HCT116 (cell line): ENCODE measurements around the gene ABHD16A. TPM values are rescaled to one million over a fixed set of nuclear protein-coding genes. Genes with fewer than 3 reads are reported as not detected.

Source experiments
- ATAC-seq: fragments of 200-7000 bp; cut with Tn5 transposase; 2 replicates; pipeline ENCODE4 v1.9.1; 2020; ENCODE audit warnings: mild to moderate bottlenecking, moderate library complexity
- BruUV-seq: library from RNA; stranded (reverse); fragments of 400-500 nt; replicated peaks from 2 replicates; lab custom pipeline; 2021; lab: Mats Ljungman, UMichigan
- CTCF ChIA-PET: fragments of 300-600 bp; sonication (Branson Sonifier 250); formaldehyde crosslinking; loops from one replicate; lab custom pipeline; 2021; ENCODE audit warnings: antibody characterized with exemption; lab: Charles Lee
- POLR2A ChIA-PET: fragments of 300-600, 350-600 bp; sonication (Branson Sonifier 250); formaldehyde crosslinking; loops from one replicate; lab custom pipeline; 2021; ENCODE audit warnings: antibody characterized with exemption; lab: Charles Lee
- RAD21 ChIA-PET, 2 experiments: fragments of 300-600 bp; sonication (Branson Sonifier 250); formaldehyde crosslinking; loops; one replicate each; lab custom pipeline; 2023; ENCODE audit warnings: low total read pairs in 2 of 2; ENCODE audit not compliant: uncharacterized antibody in 2 of 2, unreplicated experiment in 2 of 2, low non-redundant PET in 1 of 2; lab: Charles Lee
- DNase-seq: peaks from one replicate; pipeline ENCODE4 v3.0.0-alpha.2; 2010; ENCODE audit warnings: low read depth, low spot score
- H2AFZ ChIP-seq: fragments of 200-600 bp; shearing (Covaris generic), sonication (generic); 2 replicates; pipeline ENCODE4 v1.6.1; 2017; ENCODE audit warnings: low read depth, mixed run types, mixed read lengths, antibody characterized with exemption, low read length; ENCODE audit not compliant: poor library complexity, severe bottlenecking
- H3K27ac ChIP-seq: 2 replicates; pipeline ENCODE4 v1.5.1; 2012; ENCODE audit warnings: low read depth, low read length
- H3K27me3 ChIP-seq: fragments of 200-600 bp; sonication (generic); 2 replicates; pipeline ENCODE4 v1.6.1; 2016; ENCODE audit warnings: mixed run types, low read length, mixed read lengths; ENCODE audit not compliant: insufficient read depth
- H3K36me3 ChIP-seq, 2 experiments: fragments of 200-500 bp in 1 of 2; fragments of 200-600 bp in 1 of 2; sonication (Bioruptor generic) in 1 of 2; sonication (generic) in 1 of 2; 2 replicates each; pipeline versions ENCODE4 v1.5.1 to v1.6.1; 2014 to 2016; ENCODE audit warnings: low read length in 2 of 2, inconsistent platforms in 1 of 2, mixed read lengths in 1 of 2, mixed run types in 1 of 2; ENCODE audit not compliant: insufficient read depth in 2 of 2, control insufficient read depth in 1 of 2
- H3K4me1 ChIP-seq, 2 experiments: fragments of 200-600 bp in 1 of 2; sonication (generic) in 1 of 2; 2 replicates each; pipeline versions ENCODE4 v1.5.1 to v1.6.1; 2012 to 2017; ENCODE audit warnings: low read length in 2 of 2, inconsistent platforms in 1 of 2, mild to moderate bottlenecking in 1 of 2, mixed read lengths in 1 of 2, mixed run types in 1 of 2, moderate library complexity in 1 of 2; ENCODE audit not compliant: insufficient read depth in 2 of 2, control insufficient read depth in 1 of 2
- H3K4me2 ChIP-seq: fragments of 200-600 bp; sonication (generic); 2 replicates; pipeline ENCODE4 v1.6.1; 2017; ENCODE audit warnings: mixed run types, low read length, mixed read lengths
- H3K4me3 ChIP-seq, 2 experiments: fragments of 200-600 bp in 1 of 2; sonication (generic) in 1 of 2; replicated peaks in 1 of 2; 2 replicates each; pipeline ENCODE4 v1.5.1; 2011 to 2016; ENCODE audit warnings: low read length in 2 of 2, control low read depth in 1 of 2, low read depth in 1 of 2, mild to moderate bottlenecking in 1 of 2, mixed read lengths in 1 of 2, mixed run types in 1 of 2
- H3K79me2 ChIP-seq: fragments of 200-600 bp; sonication (generic); 2 replicates; pipeline ENCODE4 v1.6.1; 2017; ENCODE audit warnings: mild to moderate bottlenecking, mixed run types, low read length, moderate library complexity, mixed read lengths; ENCODE audit not compliant: insufficient read depth
- H3K9ac ChIP-seq: fragments of 200-600 bp; sonication (generic); 2 replicates; pipeline ENCODE4 v1.6.1; 2016; ENCODE audit warnings: low read length, mixed read lengths
- H3K9me2 ChIP-seq: fragments of 200-600 bp; sonication (generic), shearing (Covaris generic); 2 replicates; pipeline ENCODE4 v1.6.1; 2017; ENCODE audit warnings: mixed run types, mild to moderate bottlenecking, moderate library complexity; ENCODE audit not compliant: insufficient read depth
- H3K9me3 ChIP-seq, 2 experiments: fragments of 200-500 bp in 1 of 2; fragments of 200-600 bp in 1 of 2; sonication (Bioruptor generic) in 1 of 2; sonication (generic) in 1 of 2; 2 replicates each; pipeline ENCODE4 v1.6.1; 2014 to 2017; ENCODE audit warnings: low read length in 2 of 2, mixed read lengths in 2 of 2, inconsistent platforms in 1 of 2, low read depth in 1 of 2, mild to moderate bottlenecking in 1 of 2, mixed run types in 1 of 2, moderate library complexity in 1 of 2; ENCODE audit not compliant: control insufficient read depth in 1 of 2, insufficient read depth in 1 of 2
- H4K20me1 ChIP-seq: fragments of 200-600 bp; sonication (generic), shearing (Covaris generic); 2 replicates; pipeline ENCODE4 v1.6.1; 2017; ENCODE audit warnings: mixed run types, mild to moderate bottlenecking, moderate library complexity; ENCODE audit not compliant: insufficient read depth
- CEBPB ChIP-seq: IDR thresholded peaks from 2 replicates; pipeline ENCODE4 v1.6.1; 2012; ENCODE audit warnings: low read depth
- CTCF ChIP-seq, 3 experiments: fragments of 200-600 bp in 1 of 3; sonication (generic) in 1 of 3; IDR thresholded peaks in 2 of 3; conservative IDR thresholded peaks in 1 of 3; 2 replicates each; pipeline ENCODE4 v1.5.1; 2012 to 2017; ENCODE audit warnings: low read depth in 2 of 3, low read length in 2 of 3, antibody characterized with exemption in 1 of 3, borderline replicate concordance in 1 of 3, control low read depth in 1 of 3, mild to moderate bottlenecking in 1 of 3, mixed read lengths in 1 of 3, mixed run types in 1 of 3, moderate library complexity in 1 of 3; ENCODE audit not compliant: insufficient read depth in 1 of 3
- EZH2 ChIP-seq: fragments of 200-600 bp; sonication (generic); IDR thresholded peaks from 2 replicates; pipeline ENCODE4 v1.6.1; 2017; ENCODE audit warnings: antibody characterized with exemption, mixed run types
- EZH2phosphoT487 ChIP-seq: fragments of 200-600 bp; IDR thresholded peaks from 2 replicates; pipeline ENCODE4 v1.6.1; 2018; ENCODE audit warnings: antibody characterized with exemption, borderline replicate concordance
- JUND ChIP-seq: IDR thresholded peaks from 2 replicates; pipeline ENCODE4 v1.6.1; 2012
- POLR2A ChIP-seq: IDR thresholded peaks from 2 replicates; pipeline ENCODE4 v1.7.0; 2011; ENCODE audit warnings: borderline replicate concordance; ENCODE audit not compliant: insufficient read depth, insufficient read length; ENCODE audit errors: extremely low read depth
- RAD21 ChIP-seq: IDR thresholded peaks from 2 replicates; pipeline ENCODE4 v1.6.1; 2012; ENCODE audit warnings: low read depth, mild to moderate bottlenecking
- REST ChIP-seq: IDR thresholded peaks from 2 replicates; pipeline ENCODE4 v1.6.1; 2012; ENCODE audit warnings: low read depth
- SIN3A ChIP-seq: IDR thresholded peaks from 2 replicates; pipeline ENCODE4 v1.6.1; 2012; ENCODE audit warnings: low read depth
- SP1 ChIP-seq: IDR thresholded peaks from 2 replicates; pipeline ENCODE4 v1.6.1; 2012; ENCODE audit warnings: low read depth
- SRF ChIP-seq: IDR thresholded peaks from 2 replicates; pipeline ENCODE4 v1.6.1; 2012; ENCODE audit warnings: low read depth
- TCF7L2 ChIP-seq: IDR thresholded peaks from 2 replicates; pipeline ENCODE4 v1.7.0; 2011; ENCODE audit warnings: borderline replicate concordance, inconsistent platforms; ENCODE audit not compliant: insufficient read depth, insufficient read length; ENCODE audit errors: extremely low read depth
- YY1 ChIP-seq: IDR thresholded peaks from 2 replicates; pipeline ENCODE4 v1.6.1; 2011; ENCODE audit warnings: low read length, low read depth, moderate library complexity, mild to moderate bottlenecking; ENCODE audit not compliant: insufficient replicate concordance; ENCODE audit errors: extremely low read depth
- ZFX ChIP-seq: fragments of 450-650 bp; IDR thresholded peaks from 2 replicates; pipeline ENCODE4 v1.6.1; 2017
- ZNF274 ChIP-seq: fragments of 200-500 bp; sonication (Bioruptor generic); IDR thresholded peaks from 2 replicates; pipeline ENCODE4 v1.6.1; 2014; ENCODE audit warnings: mild to moderate bottlenecking, low read depth, low read length, inconsistent platforms
- intact Hi-C: fragments of 100-400 bp; cut with micrococcal nuclease; formaldehyde crosslinking; loops from 2 replicates; pipeline ENCODE4 v1.10.0; 2022
- total RNA-seq: library from RNA; stranded (reverse); gene quantifications from one replicate; pipeline ENCODE4 v1.2.1, GENCODE V29; 2021; ENCODE audit not compliant: unreplicated experiment
- TF ChIP-seq, protein P1 (sequence below): IDR thresholded peaks from 2 replicates; pipeline ENCODE4 v1.6.1; 2012

The ABHD16A gene
- total RNA-seq, 1 experiment from 2014 or later: 32.4 TPM

DNA sequence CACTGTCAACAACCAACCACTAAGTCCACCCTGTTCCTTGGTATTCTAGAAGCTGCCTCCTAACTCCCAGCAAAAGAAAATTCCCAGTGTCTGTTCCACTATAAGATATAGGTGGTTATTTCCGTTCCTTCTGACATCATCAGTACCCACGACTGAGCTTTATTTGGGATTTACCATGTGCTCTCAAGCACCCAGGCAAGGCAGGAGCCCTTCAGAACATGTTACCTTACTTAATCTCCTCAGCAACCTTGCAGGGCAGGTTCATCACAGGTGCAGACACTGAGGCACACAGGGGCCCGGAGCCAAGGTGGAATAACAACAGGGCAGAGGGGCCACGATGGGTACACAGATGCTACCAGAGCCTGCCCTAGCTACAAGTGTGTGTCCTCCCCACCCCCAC lies 10.8 kb downstream of the ABHD16A start:
- intact Hi-C loops: no loop called here
- ATAC-seq: no peak

More for the DNA sequence above, 10.8 kb downstream of the ABHD16A start:
- RAD21 ChIA-PET: no interaction called here
- Histone ChIP-seq H3K4me2 (no peak overlapping the region), H3K9me3 (no peaks in the 10 kb centered on the region), H3K9me2 (no peaks in the 10 kb centered on the region), H3K36me3 (peaks cover 22 to 24% of the 10 kb centered on the region in 2 experiments; a peak in 3 of 4 replicates), H4K20me1 (no peaks in the 10 kb centered on the region), H2AFZ (no peak overlapping the region), H3K4me1 (peaks cover 11 to 16% of the 10 kb centered on the region in 2 experiments), H3K27ac (no peak overlapping the region), H3K4me3 (no peak overlapping the region), H3K27me3 (no peaks in the 10 kb centered on the region), H3K79me2 (no peaks in the 10 kb centered on the region), H3K9ac (no peak overlapping the region)
- POLR2A ChIA-PET: no interaction called here
- TF ChIP-seq SP1 (no peak), POLR2A (no peak), JUND (no peak), ZNF274 (no peak), EZH2 (no peak), SIN3A (no peak), CTCF (IDR thresholded peaks at IDR 0.05 in 2 of 3, conservative IDR thresholded peaks at IDR 0.05 in 1 of 3; ENCODE audit: borderline replicate concordance in 1 of 3, insufficient read depth in 1 of 3, low read depth in 2 of 3, low read length in 2 of 3) (no peak), REST (no peak), SRF (no peak), EZH2phosphoT487 (no peak), CEBPB (no peak), ZFX (no peak), YY1 (no peak), RAD21 (no peak), TCF7L2 (no peak)
- TF ChIP-seq, protein P1, sequence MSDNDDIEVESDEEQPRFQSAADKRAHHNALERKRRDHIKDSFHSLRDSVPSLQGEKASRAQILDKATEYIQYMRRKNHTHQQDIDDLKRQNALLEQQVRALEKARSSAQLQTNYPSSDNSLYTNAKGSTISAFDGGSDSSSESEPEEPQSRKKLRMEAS: no peak
- DNase-seq: no peak
- no TSS peak for BruUV-seq
- CTCF ChIA-PET: no interaction called here
